GM12874 (cell line): ENCODE data around the gene ANTXR1.

Source experiments
- TF ChIP-seq, protein P1 (sequence below): IDR thresholded peaks from 2 replicates; pipeline ENCODE4 v1.5.1; 2011; ENCODE audit warnings: low read depth, mild to moderate bottlenecking, control low read depth, low read length, moderate library complexity; ENCODE audit not compliant: insufficient read depth

The ANTXR1 gene

DNA sequence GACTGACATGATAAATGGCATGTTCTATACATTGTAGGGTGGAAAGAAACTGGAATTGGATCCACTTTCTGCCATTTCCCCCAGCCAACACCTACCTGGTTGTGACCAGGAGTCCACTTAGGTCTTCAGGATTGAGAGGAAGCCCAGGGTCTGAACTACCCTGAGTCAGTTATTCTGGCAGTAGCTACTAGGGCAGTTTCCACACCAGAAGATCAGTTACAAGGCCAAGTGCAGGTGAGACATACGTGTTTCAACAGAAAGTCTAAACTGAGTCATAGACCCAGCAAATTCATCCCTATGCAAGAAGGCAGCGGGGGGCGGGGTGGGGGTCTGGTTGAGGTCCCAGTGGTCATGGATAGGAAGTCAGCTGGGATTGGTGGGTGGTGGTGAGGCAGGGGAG lies 21.9 kb downstream of the ANTXR1 start:
- TF ChIP-seq, protein P1, sequence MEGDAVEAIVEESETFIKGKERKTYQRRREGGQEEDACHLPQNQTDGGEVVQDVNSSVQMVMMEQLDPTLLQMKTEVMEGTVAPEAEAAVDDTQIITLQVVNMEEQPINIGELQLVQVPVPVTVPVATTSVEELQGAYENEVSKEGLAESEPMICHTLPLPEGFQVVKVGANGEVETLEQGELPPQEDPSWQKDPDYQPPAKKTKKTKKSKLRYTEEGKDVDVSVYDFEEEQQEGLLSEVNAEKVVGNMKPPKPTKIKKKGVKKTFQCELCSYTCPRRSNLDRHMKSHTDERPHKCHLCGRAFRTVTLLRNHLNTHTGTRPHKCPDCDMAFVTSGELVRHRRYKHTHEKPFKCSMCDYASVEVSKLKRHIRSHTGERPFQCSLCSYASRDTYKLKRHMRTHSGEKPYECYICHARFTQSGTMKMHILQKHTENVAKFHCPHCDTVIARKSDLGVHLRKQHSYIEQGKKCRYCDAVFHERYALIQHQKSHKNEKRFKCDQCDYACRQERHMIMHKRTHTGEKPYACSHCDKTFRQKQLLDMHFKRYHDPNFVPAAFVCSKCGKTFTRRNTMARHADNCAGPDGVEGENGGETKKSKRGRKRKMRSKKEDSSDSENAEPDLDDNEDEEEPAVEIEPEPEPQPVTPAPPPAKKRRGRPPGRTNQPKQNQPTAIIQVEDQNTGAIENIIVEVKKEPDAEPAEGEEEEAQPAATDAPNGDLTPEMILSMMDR: no peak

DNA sequence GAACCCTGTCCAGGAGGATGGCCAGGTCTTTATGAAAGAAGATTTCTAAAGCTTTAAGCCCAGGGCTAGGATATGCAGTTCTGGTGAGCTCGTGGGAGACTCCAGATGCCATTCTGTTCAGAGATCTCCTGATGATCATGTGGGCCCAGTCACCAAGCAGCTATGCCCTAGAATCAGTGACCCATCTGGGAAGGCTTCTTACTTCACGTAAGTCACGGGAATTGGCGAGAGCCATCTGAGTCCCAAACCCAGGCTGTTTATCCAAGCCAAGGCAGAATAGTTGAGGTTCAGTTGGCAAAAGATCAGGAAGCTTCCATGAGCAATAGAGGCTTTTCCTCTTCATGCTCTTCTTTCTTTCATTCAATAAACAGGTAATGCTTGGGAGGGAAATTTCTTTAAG lies 23.9 kb downstream of the ANTXR1 start:
- TF ChIP-seq, protein P1: no peak

DNA sequence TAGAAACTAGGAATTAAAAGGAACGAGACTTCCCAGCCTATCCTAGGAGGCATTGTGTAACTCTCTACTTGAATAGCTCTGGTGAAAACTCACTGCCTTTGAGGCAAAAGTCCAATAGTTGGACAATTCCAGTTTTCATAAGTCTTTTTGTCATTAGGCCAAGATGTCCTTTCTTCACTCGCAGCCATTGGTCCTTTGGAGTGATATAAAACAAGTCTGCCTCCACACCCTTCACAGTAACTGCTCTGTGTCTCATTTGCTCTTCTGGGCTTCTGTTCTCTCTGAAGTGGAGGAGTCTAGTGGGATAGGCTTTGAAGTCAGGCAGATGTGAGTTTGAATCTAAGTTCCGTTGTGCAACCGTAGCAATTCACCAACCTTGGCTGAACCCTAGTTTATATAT lies 28.2 kb downstream of the ANTXR1 start:
- TF ChIP-seq, protein P1: no peak

DNA sequence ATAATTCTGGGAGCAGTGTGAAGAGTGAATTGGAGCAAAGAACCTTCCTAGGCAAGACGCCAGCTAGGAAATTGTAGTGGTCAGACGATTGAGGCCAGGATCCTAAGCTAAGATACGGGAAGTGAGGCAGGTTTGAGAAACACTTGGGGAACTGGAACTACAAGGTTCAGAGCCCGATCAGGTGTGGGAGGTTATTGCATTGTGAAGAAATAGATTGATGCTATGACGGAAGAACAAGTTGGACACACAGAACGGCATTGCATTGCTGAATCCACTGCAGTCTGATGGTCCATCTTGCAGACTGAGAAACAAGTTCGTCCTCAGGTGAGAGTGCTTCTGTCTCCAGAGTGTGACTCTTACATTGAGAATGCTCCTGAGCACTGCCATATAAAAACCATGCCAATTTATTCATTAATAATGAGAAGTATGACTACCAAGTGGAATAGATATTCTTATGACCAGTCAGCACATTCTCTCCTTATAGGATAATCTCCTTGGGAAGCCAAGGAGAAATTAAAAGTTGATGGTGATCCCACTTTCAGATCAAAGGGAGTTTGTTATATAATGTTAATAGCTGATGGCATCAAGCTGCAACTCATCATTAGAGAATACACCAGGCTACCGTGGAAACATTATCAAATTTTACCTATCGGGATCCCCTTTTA lies 30.9 kb downstream of the ANTXR1 start:
- TF ChIP-seq, protein P1: no peak

DNA sequence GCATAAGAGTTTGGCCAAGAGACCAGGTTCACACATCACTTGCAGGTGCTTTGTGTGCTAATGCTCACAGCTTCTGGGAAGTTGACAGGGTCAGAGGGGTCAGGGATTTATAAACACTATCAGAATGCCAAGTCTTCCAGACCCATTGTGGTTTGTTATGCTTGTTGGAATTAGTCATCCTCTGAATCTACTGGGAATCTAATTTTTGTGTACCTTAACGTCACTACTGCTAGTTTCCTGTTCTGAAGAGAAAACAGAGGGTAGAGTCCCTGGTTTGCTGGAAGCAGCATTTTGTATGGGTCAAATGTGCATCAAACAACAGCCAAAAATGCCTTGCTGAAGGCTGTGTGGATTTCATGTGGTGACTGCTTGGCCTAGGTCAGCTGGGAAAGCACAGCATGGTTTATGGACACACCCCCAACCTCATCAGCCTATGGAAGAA lies 33.3 kb downstream of the ANTXR1 start:
- TF ChIP-seq, protein P1: no peak

DNA sequence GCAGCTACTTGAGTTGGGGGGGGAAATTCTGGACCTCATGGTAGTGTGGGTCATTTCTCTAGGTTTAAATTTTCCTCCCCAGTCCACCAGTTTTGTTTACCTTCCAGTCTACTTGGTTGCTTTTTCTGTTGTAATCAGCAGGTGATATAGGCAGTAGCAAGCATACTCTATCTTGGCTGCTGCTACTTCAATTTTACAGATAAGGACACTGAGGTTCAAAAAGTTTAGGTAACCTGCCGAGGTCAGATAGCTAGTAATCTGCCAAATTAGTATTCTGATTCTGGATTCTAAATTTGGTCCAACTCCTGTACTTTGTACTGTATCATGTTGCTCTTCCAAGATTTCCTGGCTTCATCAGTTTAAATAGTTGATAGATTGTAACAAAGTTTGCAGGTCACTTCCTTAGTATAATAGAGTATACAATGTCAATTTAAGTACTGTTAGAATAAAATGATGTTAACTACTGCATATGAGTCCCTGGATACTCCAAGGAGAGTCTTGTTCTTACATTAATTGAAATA lies 34.7 kb downstream of the ANTXR1 start:
- TF ChIP-seq, protein P1: no peak

DNA sequence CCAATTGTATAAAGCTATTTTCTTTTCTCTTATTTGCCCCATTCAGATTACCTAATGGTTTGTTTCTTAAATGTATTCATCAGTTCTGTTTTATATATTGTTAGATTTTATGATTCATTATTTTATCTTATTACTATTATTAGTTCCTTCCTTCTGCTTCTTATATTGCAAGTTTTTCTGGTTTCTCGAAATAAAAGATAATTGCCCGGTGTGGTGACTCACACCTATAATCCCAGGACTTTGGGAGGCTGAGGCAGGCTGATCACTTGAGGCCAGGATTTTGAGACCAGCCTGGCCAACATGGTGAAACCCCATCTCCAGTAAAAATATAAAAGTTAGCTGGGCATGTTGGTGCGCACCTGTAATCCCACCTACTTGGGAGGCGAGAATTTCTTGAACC lies 37.8 kb downstream of the ANTXR1 start:
- TF ChIP-seq, protein P1: no peak
